ENCODE data around the gene PTPRJ.

PTPRJ gene

DNA sequence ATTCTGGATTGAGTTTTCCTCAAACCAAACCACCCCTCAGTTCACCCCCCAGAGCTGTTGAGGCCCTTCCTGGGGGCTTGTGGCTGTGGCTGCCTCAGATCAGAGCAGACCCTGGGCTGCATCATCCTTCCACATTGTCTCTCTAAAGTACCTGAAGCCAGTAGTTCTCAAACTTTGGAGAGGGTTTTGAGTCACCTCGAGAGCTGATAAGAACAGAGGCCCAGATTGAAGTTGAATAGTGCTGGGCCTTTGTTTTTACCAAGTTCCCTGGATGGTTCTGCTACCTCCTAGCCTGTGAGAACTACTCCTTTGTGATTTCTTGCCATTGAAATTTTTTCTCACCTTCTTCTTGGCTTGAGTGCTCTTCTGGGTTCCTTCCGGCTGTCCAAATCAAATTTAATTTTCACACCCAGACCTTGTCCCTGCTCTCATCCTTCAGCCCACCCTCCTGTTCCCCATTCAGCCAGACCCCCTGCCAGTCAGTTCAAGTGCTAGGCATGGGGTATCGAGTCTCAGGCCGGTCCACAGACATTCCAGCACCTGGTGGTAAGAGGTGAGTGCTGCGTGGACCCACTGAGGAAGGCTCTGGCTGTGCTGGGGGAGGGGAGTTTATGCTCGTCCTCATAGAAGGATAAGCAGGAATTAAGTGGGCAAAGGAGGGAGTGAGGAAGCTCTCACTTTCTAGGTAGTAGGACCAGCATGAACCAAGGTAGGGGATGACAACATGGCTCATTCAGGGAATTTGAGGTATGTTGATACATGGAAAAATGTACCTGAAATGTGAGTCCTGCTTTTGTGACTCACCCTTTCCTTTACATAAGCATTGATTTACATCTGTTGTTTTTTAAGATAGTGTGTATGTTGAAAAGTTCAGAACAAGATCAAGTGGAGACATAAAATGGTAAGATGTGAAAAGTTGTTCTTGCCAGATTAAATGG lies 116.5 kb downstream of the PTPRJ start:
- DNase-seq = no peak

DNA sequence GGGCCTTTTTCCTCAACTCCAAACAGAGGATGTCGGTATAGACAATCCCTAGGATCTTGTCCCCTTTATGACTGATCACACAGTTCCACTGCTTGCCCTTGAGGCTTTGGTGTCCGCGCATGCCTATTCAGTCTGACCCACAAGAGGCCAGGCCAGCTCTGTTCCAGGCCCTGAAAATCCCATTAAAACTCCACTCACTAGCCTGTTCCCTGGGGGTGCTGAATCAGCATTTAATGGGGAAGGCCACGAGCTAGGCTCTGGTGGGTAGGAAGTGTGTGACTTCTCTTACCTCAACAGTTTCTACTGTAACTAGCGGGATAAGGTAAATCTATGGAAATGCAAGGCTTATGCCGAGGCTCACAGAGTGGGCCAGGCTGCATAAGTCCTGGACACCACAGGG lies 117.7 kb downstream of the PTPRJ start:
- no peak for DNase-seq

DNA sequence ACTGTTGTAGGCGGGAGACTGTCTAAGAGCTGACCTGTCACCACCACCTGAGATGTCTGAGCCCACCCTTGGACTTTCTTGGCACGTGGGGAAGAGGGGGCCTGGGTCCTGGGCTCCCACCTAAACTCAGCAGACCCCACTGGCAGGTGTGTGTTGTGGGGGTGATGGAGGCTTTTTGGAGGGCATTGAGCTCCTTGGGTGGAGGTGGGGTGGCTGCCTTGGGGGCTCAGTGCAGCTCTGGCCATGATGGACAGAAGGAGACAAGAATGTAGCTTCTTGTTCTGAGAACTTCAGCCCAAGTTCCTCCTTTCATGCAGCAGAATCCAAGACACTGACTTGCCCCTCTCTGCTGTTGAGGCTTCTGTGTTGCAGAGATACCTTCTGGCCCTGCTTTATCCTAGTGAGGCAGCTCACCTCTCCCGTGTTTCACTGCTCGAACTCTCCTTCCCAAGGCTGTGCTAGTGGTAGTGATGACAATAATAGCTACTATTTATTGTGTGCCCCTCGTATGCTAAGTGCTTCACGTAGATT lies 119.6 kb downstream of the PTPRJ start:
- no peak for DNase-seq

DNA sequence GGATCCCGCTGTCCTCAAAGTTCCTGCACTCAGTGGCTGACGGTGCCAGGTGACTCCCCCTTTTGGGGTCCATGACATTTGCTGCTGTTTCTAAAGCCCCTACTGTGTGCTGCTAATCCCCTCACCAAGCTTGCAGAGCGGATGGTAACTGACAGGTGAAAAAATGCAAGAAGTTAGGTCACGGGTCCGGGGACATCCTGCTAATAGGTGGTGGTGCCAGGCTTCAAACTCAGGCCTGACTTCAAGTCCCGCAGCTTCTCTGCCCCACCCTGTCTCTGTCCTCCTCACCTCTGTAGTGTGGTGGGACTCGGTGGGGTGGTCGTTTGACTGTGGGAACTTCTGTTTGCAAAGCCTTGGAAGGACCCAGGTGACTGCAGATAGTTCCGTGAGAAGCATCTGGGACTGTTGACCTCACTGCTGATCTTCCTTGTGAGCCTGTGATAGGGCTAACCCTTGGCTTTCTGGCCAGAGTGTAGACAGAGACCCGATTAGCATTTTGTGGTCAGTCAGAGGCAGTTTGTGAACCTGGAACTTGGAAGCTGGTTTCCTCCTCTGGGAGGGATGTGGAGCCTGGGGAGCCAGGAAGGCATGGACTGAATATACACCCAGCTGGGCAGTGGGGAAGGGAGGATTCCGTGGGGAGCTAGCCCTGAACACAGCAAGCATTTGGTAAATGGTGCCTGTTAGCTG lies 120.8 kb downstream of the PTPRJ start:
- no peak for DNase-seq

GRCh38 chr11:48101958-48102357 lies 121.6 kb downstream of the PTPRJ start:
- DNase-seq = no peak

DNA sequence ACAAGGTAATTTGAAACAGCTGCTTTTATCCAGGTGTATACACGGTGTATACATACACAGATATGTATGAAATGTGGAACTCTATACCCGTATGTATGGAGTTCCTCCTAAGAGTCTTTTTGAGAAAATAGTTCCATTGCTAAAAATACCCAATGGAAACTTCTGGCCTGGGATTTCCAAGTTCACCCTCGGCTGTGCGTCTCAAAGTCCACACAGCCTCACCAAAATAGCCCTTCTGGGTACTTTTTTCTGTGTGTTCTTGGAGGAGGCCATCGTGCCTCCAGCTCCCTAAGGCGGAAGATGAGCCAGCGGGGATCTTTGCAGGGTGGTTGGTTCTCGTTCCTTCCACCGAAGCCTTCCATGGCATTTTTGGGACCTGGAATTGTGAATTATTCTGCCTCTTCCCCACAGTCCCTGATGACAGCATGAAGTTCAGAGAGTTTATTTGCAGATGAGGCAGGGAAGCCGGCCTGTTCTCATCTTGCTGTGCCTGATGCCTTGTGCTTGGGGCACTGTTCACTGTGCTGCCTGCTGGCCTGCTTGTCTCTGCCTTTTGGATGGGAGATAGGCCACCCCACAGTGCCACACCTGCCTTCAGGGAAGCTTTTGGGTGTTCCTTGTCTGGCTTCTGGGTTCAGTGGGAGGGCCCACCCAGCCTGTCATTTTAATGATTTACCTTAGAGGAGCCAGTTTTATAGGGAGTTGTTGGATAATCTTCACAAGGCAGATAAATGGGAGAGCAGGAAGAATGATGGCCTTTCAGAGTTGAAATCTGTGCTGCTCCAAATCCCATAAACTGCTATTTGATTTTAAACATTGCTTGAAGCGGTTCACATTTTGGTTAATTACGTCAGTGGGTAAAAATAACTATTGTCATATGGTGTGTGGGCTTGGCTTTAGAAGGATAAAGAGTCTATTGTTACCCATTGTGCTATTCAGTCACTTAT lies 123.5 kb downstream of the PTPRJ start:
- no peak for DNase-seq

DNA sequence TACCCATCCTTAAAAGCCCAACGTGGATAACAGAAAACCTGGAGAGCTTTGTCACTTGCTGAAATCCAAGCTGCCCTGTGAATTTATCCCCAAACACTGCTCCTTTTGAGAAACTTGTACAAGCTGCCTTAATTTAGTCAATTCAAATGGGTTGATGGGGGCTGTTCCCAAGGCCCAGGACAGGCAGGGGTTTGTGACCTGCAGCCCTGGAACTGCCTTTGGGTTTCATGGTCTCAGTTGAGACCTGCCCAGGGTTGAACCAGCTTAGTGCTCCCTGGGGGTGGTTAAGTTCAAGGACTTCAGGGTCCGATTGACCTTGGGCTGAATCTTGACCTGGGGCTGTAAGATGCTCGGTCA lies 124.2 kb downstream of the PTPRJ start:
- DNase-seq = no peak

- DNase-seq = no peak
These were observed 125.0 kb downstream of the PTPRJ start for GRCh38 chr11:48105096-48105990.

DNA sequence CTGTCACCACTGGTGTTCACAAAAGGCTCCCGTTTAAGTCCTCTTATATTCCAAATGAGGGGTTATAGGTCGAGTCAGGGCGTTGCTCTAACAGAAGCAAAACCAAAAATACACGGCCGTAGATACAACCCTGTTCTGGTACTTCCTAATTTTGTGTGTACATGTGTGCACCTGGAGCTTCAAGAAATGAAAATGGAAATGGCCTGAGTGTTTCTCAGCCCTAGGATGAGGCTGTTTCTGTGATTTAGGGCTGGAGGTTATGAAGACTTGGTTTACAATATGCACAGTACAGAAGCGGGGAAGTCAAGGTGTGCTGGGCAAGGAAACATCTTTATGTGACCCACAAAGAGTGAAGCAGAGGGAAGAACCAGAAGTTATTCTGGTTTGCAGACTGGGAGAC lies 125.8 kb downstream of the PTPRJ start:
- DNase-seq = no peak

DNA sequence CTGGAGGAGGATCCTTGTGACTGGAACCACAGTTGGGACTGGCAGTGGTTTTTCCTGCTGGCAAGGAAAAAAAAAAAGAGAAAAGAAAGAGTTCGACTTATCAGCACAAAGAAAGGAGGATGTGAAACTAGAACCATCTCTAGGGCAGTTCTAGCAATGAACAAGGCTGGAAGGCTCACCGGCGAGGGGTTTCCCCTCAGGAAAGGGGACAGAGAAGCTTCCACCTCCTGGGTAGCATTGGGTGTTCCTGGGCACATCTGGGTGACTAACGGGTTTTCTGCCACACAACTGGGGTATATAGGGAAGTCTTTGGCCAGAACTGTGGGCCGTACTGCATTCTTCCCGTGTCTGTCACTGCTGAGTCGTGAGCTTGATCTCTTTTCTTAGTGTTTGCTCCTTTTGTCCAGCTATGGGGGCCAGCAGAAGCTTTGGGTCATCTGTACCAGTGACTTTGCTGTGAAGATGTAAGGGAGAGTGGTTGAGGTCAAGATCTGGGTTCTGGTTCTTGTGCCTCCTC lies 126.9 kb downstream of the PTPRJ start:
- no peak for DNase-seq

GRCh38 chr11:48108231-48109045 lies 128.1 kb downstream of the PTPRJ start:
- no peak for DNase-seq

- DNase-seq = no peak
These were observed 128.8 kb downstream of the PTPRJ start for GRCh38 chr11:48109046-48109666.

DNA sequence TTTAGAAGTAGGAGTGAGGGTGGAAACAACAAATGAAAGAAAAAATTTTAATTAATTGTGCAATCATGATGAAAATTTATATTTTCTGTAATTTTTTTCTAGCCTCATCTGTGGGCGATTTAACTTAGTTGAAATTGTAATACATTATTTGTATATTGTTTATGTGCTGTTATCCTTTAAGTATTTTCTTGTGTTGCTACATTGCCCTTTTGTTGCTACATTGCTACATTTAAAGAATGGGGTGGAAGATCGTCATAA lies 130.1 kb downstream of the PTPRJ start:
- no peak for DNase-seq

DNA sequence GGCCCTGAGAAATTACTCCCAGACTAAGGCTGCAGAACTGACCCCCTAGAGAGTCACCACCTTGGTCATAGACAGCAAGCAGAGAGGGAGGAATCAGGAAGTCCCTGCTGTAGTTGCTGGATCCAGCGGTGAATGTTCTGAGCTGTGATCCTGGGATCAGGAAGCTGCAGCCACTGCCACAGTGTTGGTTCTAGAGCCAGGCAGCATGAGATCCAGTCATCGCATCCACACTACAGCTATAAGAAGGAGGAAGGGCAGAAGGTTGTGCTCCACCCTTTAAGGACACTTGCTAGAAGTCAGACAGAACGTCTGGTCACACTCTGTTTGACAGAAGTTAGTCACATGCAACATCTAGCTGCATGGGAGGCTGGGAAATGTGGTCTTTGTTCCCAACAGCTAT lies 131.5 kb downstream of the PTPRJ start:
- DNase-seq = no peak

DNA sequence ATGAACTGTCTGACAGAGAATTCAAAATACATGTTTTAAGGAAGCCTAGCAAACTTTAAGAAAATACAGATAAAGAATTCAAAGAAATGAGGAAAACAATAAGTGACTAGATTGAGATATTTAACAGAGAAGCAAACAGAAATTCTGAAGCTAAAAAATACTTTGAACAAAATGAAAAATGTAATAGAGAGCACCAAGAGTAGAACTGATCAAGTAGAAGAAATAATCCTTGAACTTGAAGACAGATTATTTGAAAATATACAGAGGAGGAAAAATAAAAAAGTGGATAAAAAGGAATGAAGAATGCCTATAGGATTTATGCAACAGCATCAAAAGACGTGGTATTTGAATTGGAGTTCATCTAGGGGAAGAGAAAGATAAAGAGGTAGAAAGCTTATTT lies 134.4 kb downstream of the PTPRJ start:
- DNase-seq = no peak

- DNase-seq = no peak
These were observed 136.3 kb downstream of the PTPRJ start for GRCh38 chr11:48116437-48117228.

GRCh38 chr11:48122246-48122645 lies 141.9 kb downstream of the PTPRJ start:
- DNase-seq = no peak

- DNase-seq = no peak
These were observed 142.3 kb downstream of the PTPRJ start for GRCh38 chr11:48122656-48123055.

- no peak for DNase-seq
These were observed 143.0 kb downstream of the PTPRJ start for GRCh38 chr11:48123254-48123875.

All from amniotic stem cell (primary cell).